Stimulated activated CD4-positive, alpha-beta T cell treated with anti-CD3 and anti-CD28 coated beads, Interleukin-12 subunit alpha, Interleukin-12 subunit beta, amount 100 ng/mL, for 4 hours (primary cell): ENCODE results near the gene KCNIP1.

Experiments
- DNase-seq: peaks from one replicate; pipeline ENCODE4 v3.0.0-alpha.2; 2020

Gene KCNIP1

GRCh38 chr5:170509348-170509660 is 5.5 kb downstream of the KCNIP1 start:
- no peak for DNase-seq

- DNase-seq: no peak
These were observed 6.3 kb downstream of the KCNIP1 start for GRCh38 chr5:170510126-170510525.

- DNase-seq: no peak
These were observed 6.7 kb downstream of the KCNIP1 start for GRCh38 chr5:170510559-170510958.

GRCh38 chr5:170511551-170512258 is 7.9 kb downstream of the KCNIP1 start:
- no peak for DNase-seq

- DNase-seq: no peak
These were observed 10.2 kb downstream of the KCNIP1 start for GRCh38 chr5:170513856-170514525.

- no peak for DNase-seq
These were observed 13.6 kb downstream of the KCNIP1 start for GRCh38 chr5:170517411-170517810.

GRCh38 chr5:170518277-170518676 is 14.5 kb downstream of the KCNIP1 start:
- DNase-seq: no peak

- DNase-seq: no peak
These were observed 15.7 kb downstream of the KCNIP1 start for GRCh38 chr5:170519549-170519948.

GRCh38 chr5:170520372-170520771 is 16.6 kb downstream of the KCNIP1 start:
- DNase-seq: no peak

- DNase-seq: no peak
These were observed 18.7 kb downstream of the KCNIP1 start for GRCh38 chr5:170522211-170523141.

GRCh38 chr5:170523142-170523551 is 19.3 kb downstream of the KCNIP1 start:
- no peak for DNase-seq

GRCh38 chr5:170523830-170524229 is 20.0 kb downstream of the KCNIP1 start:
- no peak for DNase-seq

GRCh38 chr5:170524576-170524975 is 20.8 kb downstream of the KCNIP1 start:
- DNase-seq: no peak

- no peak for DNase-seq
These were observed 21.8 kb downstream of the KCNIP1 start for GRCh38 chr5:170525470-170526211.

- DNase-seq: no peak
These were observed 24.2 kb downstream of the KCNIP1 start for GRCh38 chr5:170527991-170528390.

- no peak for DNase-seq
These were observed 25.2 kb downstream of the KCNIP1 start for GRCh38 chr5:170528976-170529375.

- no peak for DNase-seq
These were observed 29.1 kb downstream of the KCNIP1 start for GRCh38 chr5:170532935-170533334.

GRCh38 chr5:170533383-170533782 is 29.6 kb downstream of the KCNIP1 start:
- no peak for DNase-seq

GRCh38 chr5:170534177-170534576 is 30.4 kb downstream of the KCNIP1 start:
- DNase-seq: no peak

GRCh38 chr5:170534941-170535340 is 31.1 kb downstream of the KCNIP1 start:
- DNase-seq: no peak

- no peak for DNase-seq
These were observed 32.7 kb downstream of the KCNIP1 start for GRCh38 chr5:170536525-170536924.

- DNase-seq: no peak
These were observed 33.8 kb downstream of the KCNIP1 start for GRCh38 chr5:170537451-170538095.

GRCh38 chr5:170538096-170538465 is 34.3 kb downstream of the KCNIP1 start:
- no peak for DNase-seq
